A549 (cell line): Measurements from ENCODE around the gene CD4. TPM values are rescaled to one million over a fixed set of nuclear protein-coding genes. Genes with fewer than 3 reads are reported as not detected.

ENCODE experiments used
- ATAC-seq, 2 experiments: fragments of 200-7000 bp in 1 of 2; fragments of >200 bp in 1 of 2; cut with Nextera tagmentation in 1 of 2; cut with Tn5 transposase in 1 of 2; 3 replicates each; pipeline versions ENCODE4 v1.8.0 to v1.9.1; 2018 to 2020; ENCODE audit warnings: mild to moderate bottlenecking in 1 of 2, moderate library complexity in 1 of 2
- CTCF ChIA-PET: fragments of 300-600 bp; sonication (Branson Sonifier 250); formaldehyde crosslinking; extraction: SDS; loops from one replicate; lab custom pipeline; 2021; ENCODE audit warnings: antibody characterized with exemption, inconsistent platforms; lab: Yijun Ruan, JAX
- POLR2A ChIA-PET: fragments of 350-600 bp; formaldehyde crosslinking; extraction: SDS; loops from one replicate; lab custom pipeline; 2021; ENCODE audit warnings: antibody characterized with exemption, inconsistent platforms; lab: Yijun Ruan, JAX
- DNase-seq, 2 experiments: peaks; one replicate each; pipeline versions ENCODE4 v3.0.0 to v3.0.0-alpha.2; 2011 to 2016; ENCODE audit warnings: low read depth in 1 of 2, low spot score in 1 of 2
- FAIRE-seq: peaks from 2 replicates; lab custom pipeline; 2011; peaks lifted over from hg19 to GRCh38; lab: Jason Lieb, UNC
- H3K27ac ChIP-seq, 2 experiments: fragments of >200 bp; sonication (Bioruptor Twin); formaldehyde crosslinking; 3 replicates each; pipeline ENCODE4 v1.5.1; 2016 to 2017
- H3K4me1 ChIP-seq: fragments of >200 bp; sonication (Bioruptor Twin); formaldehyde crosslinking; 3 replicates; pipeline ENCODE4 v1.6.1; 2016
- H3K4me2 ChIP-seq: fragments of >200 bp; sonication (Bioruptor Twin); formaldehyde crosslinking; 3 replicates; pipeline ENCODE4 v1.6.1; 2016
- H3K4me3 ChIP-seq: fragments of >200 bp; sonication (Bioruptor Twin); formaldehyde crosslinking; 3 replicates; pipeline ENCODE4 v1.5.1; 2016
- H3K9me3 ChIP-seq: fragments of >200 bp; sonication (Bioruptor Twin); formaldehyde crosslinking; 3 replicates; pipeline ENCODE4 v1.6.1; 2016
- EHMT2 ChIP-seq: fragments of 200-600 bp; sonication (generic); IDR thresholded peaks from 2 replicates; pipeline ENCODE4 v1.6.1; 2016; ENCODE audit warnings: antibody characterized with exemption, low read depth, mild to moderate bottlenecking, moderate library complexity
- HOXA7 ChIP-seq: fragments of 250-450 bp; sonication (Bioruptor Pico); IDR thresholded peaks from 2 replicates; pipeline ENCODE4 v1.5.0; 2020; ENCODE audit warnings: mild to moderate bottlenecking, moderate library complexity
- MAZ ChIP-seq: fragments of 150-350 bp; IDR thresholded peaks from 2 replicates; pipeline ENCODE4 v1.6.1; 2014; ENCODE audit warnings: antibody characterized with exemption, low read depth, low read length, borderline replicate concordance
- MYC ChIP-seq: IDR thresholded peaks from 2 replicates; pipeline ENCODE4 v1.6.1; 2012; ENCODE audit warnings: mild to moderate bottlenecking, inconsistent platforms, low read length, improper control_type of control experiment, borderline replicate concordance
- RAD21 ChIP-seq, 2 experiments: fragments of >200 bp in 1 of 2; sonication (Bioruptor Twin) in 1 of 2; formaldehyde crosslinking in 1 of 2; IDR thresholded peaks in 1 of 2; conservative IDR thresholded peaks in 1 of 2; 2 replicates in 1 of 2; 3 replicates in 1 of 2; pipeline ENCODE4 v1.6.1; 2012 to 2018; ENCODE audit warnings: inconsistent platforms in 1 of 2
- SMC3 ChIP-seq: fragments of >200 bp; sonication (Bioruptor Twin); formaldehyde crosslinking; IDR thresholded peaks from 3 replicates; pipeline ENCODE4 v1.6.1; 2018; ENCODE audit warnings: inconsistent platforms
- ZNF302 ChIP-seq: fragments of 250-450 bp; sonication (Bioruptor Pico); IDR thresholded peaks from 2 replicates; pipeline ENCODE4 v1.9.0; 2021; ENCODE audit warnings: inconsistent platforms, mild to moderate bottlenecking, moderate library complexity
- WGBS: methylation state at CpG from one replicate; pipeline ENCODE4 v1.1.6; 2017; ENCODE audit errors: missing lambda C conversion rate; 5-methylcytosine and 5-hydroxymethylcytosine counted together
- polyA plus RNA-seq, 4 experiments: library from polyadenylated mRNA; depleted of rRNA in 3 of 4; stranded (reverse); fragments of >200 nt; fragmentation: RNase III in 1 of 4; extraction: RNeasy Plus Mini Kit Qiagen cat#74134 plus additional on column Dnase treatment in 1 of 4; gene quantifications; 2 replicates in 3 of 4; 3 replicates in 1 of 4; pipeline ENCODE4 v1.2.3, GENCODE V29; 2011 to 2017
- TF ChIP-seq, protein P1 (sequence below): fragments of 250-450 bp; sonication (Bioruptor Pico); IDR thresholded peaks from 2 replicates; pipeline ENCODE4 v1.5.0; 2021; ENCODE audit warnings: mild to moderate bottlenecking, moderate library complexity, borderline replicate concordance
- TF ChIP-seq, protein P2 (sequence below): fragments of >200 bp; sonication (Bioruptor Twin); formaldehyde crosslinking; IDR thresholded peaks from 3 replicates; pipeline ENCODE4 v1.6.1; 2016
- TF ChIP-seq, protein P3 (sequence below): IDR thresholded peaks from 2 replicates; pipeline ENCODE4 v1.6.1; 2012
- TF ChIP-seq, protein P4 (sequence below): fragments of >200 bp; sonication (Bioruptor Twin); formaldehyde crosslinking; IDR thresholded peaks from 3 replicates; pipeline ENCODE4 v1.5.1; 2016

The CD4 gene
- polyA plus RNA-seq, 2 of the 4 experiments (the other 2 are of a cell fraction): 0.03 TPM; not detected in 1

DNA sequence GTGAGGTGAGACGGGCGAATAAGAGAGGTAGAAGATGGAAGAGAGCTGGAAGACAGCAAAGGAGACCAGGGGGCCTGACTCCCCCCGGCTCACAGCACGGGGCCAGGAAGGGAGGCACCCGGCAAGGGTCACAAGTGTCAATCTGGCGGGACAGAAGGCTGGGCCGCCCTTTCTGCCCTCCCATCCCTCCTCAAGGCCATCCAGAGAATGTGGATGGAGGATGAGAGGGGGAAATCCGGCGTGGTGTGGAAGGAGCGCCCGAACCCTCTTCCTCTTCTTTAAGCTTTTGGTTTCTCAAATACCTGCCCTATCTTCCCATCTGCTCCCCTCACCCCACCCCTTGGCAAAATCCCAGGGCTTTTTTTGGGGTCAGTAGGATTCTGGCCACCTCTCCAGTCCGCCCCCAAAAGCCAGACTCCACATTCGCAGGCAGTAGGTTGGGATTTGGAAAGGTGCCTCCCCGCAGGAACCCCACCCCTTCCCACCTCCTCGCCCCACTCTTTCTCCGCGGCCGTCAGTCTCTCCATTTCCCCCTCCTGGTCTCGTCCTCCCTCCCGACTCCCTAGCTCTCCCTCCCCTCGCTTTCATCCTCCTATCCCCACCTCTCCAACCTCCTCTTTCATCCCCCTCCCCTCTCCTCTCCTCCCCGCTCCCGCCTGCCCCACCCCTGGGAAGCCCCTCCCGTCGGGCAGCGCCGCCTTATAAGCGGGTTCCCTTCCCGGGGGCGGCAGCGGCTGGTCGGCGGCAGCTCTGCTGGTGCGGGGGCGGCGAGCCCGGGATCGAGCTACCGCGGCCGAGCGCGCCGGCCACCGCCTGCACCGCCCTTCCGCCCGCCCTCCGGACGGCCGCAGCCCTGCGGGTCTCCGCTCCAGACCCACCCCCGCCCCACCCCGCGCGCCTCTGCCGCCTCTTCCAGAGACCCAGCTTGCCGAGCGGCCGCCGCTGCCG is 23.4 kb upstream of the CD4 start, which contains the start of gene PTMS (continued):
- TF ChIP-seq, protein P1, sequence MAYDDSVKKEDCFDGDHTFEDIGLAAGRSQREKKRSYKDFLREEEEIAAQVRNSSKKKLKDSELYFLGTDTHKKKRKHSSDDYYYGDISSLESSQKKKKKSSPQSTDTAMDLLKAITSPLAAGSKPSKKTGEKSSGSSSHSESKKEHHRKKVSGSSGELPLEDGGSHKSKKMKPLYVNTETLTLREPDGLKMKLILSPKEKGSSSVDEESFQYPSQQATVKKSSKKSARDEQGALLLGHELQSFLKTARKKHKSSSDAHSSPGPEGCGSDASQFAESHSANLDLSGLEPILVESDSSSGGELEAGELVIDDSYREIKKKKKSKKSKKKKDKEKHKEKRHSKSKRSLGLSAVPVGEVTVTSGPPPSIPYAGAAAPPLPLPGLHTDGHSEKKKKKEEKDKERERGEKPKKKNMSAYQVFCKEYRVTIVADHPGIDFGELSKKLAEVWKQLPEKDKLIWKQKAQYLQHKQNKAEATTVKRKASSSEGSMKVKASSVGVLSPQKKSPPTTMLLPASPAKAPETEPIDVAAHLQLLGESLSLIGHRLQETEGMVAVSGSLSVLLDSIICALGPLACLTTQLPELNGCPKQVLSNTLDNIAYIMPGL (CRISPR knock-in tag): no peak
- TF ChIP-seq EHMT2 (no peak), MYC (no peak)
- TF ChIP-seq, protein P2, sequence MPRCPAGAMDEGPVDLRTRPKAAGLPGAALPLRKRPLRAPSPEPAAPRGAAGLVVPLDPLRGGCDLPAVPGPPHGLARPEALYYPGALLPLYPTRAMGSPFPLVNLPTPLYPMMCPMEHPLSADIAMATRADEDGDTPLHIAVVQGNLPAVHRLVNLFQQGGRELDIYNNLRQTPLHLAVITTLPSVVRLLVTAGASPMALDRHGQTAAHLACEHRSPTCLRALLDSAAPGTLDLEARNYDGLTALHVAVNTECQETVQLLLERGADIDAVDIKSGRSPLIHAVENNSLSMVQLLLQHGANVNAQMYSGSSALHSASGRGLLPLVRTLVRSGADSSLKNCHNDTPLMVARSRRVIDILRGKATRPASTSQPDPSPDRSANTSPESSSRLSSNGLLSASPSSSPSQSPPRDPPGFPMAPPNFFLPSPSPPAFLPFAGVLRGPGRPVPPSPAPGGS: peak; percentile 98; the same call in 2 of the 3 replicates
- TF ChIP-seq, protein P3, sequence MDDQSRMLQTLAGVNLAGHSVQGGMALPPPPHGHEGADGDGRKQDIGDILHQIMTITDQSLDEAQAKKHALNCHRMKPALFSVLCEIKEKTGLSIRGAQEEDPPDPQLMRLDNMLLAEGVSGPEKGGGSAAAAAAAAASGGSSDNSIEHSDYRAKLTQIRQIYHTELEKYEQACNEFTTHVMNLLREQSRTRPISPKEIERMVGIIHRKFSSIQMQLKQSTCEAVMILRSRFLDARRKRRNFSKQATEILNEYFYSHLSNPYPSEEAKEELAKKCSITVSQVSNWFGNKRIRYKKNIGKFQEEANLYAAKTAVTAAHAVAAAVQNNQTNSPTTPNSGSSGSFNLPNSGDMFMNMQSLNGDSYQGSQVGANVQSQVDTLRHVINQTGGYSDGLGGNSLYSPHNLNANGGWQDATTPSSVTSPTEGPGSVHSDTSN: peak; percentile 66; the same call in 1 of the 2 replicates

DNA sequence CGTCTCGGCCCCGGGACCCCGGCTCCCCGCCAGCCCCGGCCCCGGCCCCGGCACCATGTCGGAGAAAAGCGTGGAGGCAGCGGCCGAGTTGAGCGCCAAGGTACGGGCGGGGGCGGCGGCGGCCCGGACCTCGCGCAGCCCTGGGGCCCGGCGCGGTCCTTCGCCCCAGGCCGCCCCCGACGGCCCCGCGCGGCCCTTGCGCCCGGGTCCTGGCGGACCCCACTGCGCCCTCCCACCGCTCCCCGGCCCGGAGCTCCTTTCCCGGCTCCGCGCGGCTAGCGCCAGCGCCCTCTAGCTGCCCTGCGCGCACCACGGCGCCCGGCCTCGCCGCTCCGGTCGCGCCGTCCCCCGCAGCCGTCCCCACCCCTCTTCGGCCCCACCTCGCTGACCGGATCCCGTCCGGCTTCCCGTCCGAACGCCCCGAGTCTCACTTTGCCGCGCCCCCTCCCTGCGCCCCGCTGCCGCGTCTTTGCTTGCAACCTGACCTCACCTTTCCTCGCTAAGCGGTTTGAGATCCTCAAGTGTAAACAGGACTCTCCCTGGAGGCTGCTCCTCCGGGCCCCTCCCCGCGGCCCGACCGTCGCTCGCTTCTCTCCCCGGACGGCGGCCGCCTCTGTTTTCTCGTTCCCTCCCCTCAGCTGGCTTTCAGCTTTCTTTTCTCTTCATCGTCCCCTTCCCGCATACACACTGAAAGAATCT is 22.5 kb upstream of the CD4 start:
- ATAC-seq: peak; percentile 31
- Histone ChIP-seq H3K4me1 (peaks cover 64% of the 10 kb centered on the region), H3K4me3 (peak overlapping the region; percentile 97), H3K9me3 (no peaks in the 10 kb centered on the region), H3K27ac (peak overlapping the region; percentile 94 to 99), H3K4me2 (peak overlapping the region; percentile 86)
- ChIA-PET POLR2A (interaction anchor here (0.6 to 5.1 kb wide), 12 partner anchors 8 to 139 kb away, joined by 3 to 118 read pairs (median 11); partner anchors contain the start of genes CDCA3, COPS7A, MLF2 and TPI1), CTCF (interaction anchor here (0.6 to 26.0 kb wide), 31 partner anchors 8 to 228 kb away, joined by 3 to 670 read pairs (median 5); partner anchors contain the start of genes CD4, CDCA3, COPS7A and MLF2)
- under 1% methylated on average over 46 of the region's 88 CpGs for WGBS
- peak; percentile 68 for DNase-seq
- FAIRE-seq: no peak
- TF ChIP-seq MAZ: peak; percentile 68; the same call in 1 of the 2 replicates
- no peak for TF ChIP-seq ZNF302 (CRISPR knock-in tag)
- TF ChIP-seq, protein P4, sequence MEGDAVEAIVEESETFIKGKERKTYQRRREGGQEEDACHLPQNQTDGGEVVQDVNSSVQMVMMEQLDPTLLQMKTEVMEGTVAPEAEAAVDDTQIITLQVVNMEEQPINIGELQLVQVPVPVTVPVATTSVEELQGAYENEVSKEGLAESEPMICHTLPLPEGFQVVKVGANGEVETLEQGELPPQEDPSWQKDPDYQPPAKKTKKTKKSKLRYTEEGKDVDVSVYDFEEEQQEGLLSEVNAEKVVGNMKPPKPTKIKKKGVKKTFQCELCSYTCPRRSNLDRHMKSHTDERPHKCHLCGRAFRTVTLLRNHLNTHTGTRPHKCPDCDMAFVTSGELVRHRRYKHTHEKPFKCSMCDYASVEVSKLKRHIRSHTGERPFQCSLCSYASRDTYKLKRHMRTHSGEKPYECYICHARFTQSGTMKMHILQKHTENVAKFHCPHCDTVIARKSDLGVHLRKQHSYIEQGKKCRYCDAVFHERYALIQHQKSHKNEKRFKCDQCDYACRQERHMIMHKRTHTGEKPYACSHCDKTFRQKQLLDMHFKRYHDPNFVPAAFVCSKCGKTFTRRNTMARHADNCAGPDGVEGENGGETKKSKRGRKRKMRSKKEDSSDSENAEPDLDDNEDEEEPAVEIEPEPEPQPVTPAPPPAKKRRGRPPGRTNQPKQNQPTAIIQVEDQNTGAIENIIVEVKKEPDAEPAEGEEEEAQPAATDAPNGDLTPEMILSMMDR: peak; percentile 80
- TF ChIP-seq RAD21 (conservative IDR thresholded peaks at IDR 0.05 in 1 of 2, IDR thresholded peaks at IDR 0.05 in 1 of 2): peak; percentile 5 to 46; a peak in 3 of 5 replicates
- peak; percentile 50; the same call in 2 of the 3 replicates for TF ChIP-seq SMC3
- peak; percentile 26; the same call in 1 of the 2 replicates for TF ChIP-seq MYC
- TF ChIP-seq HOXA7 (CRISPR knock-in tag): no peak
